Epithelial cell of prostate (primary cell): Measurements from ENCODE around the gene LSM12.
"Not testable (repeated sequence)": the region's sequence is repeated elsewhere in the genome, so short reads cannot be mapped to it uniquely, and the experiment has no call there.

Experiments
- DNase-seq: peaks from one replicate; pipeline ENCODE4 v3.0.0-alpha.2; 2011; ENCODE audit warnings: low read depth, low spot score
- H3K27ac ChIP-seq: fragments of 450-650 bp; 2 replicates; pipeline ENCODE4 v1.5.1; 2017; ENCODE audit warnings: mild to moderate bottlenecking

Gene LSM12

GRCh38 chr17:44049294-44050060 is 17.0 kb downstream of the LSM12 start:
- H3K27ac ChIP-seq = no peak overlapping the region
- no peak for DNase-seq

GRCh38 chr17:44046893-44047292 is 19.6 kb downstream of the LSM12 start:
- H3K27ac ChIP-seq, DNase-seq: not testable (repeated sequence)

- no peak overlapping the region for H3K27ac ChIP-seq
- DNase-seq = no peak
These were observed 21.0 kb downstream of the LSM12 start for GRCh38 chr17:44045486-44045885.

- no peak for DNase-seq
- peak overlapping the region; percentile 2 for H3K27ac ChIP-seq
These were observed 22.4 kb downstream of the LSM12 start for GRCh38 chr17:44044071-44044470.

GRCh38 chr17:44043272-44043696 is 23.2 kb downstream of the LSM12 start:
- no peak for DNase-seq
- H3K27ac ChIP-seq = peak overlapping the region; percentile 2

GRCh38 chr17:44039829-44040635 is 26.4 kb downstream of the LSM12 start:
- DNase-seq = peak; percentile 27
- peak overlapping the region; percentile 53 for H3K27ac ChIP-seq

- H3K27ac ChIP-seq = no peak overlapping the region
- no peak for DNase-seq
These were observed 27.9 kb downstream of the LSM12 start for GRCh38 chr17:44038604-44039011.

- no peak for DNase-seq
- no peak overlapping the region for H3K27ac ChIP-seq
These were observed 29.0 kb downstream of the LSM12 start for GRCh38 chr17:44037471-44037870.

GRCh38 chr17:44034688-44035087 is 31.8 kb downstream of the LSM12 start:
- not testable (repeated sequence) for DNase-seq

GRCh38 chr17:44033861-44034408 is 32.5 kb downstream of the LSM12 start:
- DNase-seq = no peak
- H3K27ac ChIP-seq = no peak overlapping the region

More at GRCh38 chr17:44034688-44035087, 31.8 kb downstream of the LSM12 start:
- not testable (repeated sequence) for H3K27ac ChIP-seq

- H3K27ac ChIP-seq = no peak overlapping the region
- DNase-seq = no peak
These were observed 36.0 kb downstream of the LSM12 start for GRCh38 chr17:44030482-44030881.

GRCh38 chr17:44029736-44030135 is 36.7 kb downstream of the LSM12 start:
- no peak overlapping the region for H3K27ac ChIP-seq
- no peak for DNase-seq

GRCh38 chr17:44024853-44025252 is 41.6 kb downstream of the LSM12 start:
- no peak overlapping the region for H3K27ac ChIP-seq
- no peak for DNase-seq

GRCh38 chr17:44024271-44024663 is 42.2 kb downstream of the LSM12 start:
- no peak for DNase-seq
- H3K27ac ChIP-seq = no peak overlapping the region

GRCh38 chr17:44023545-44024270 is 42.8 kb downstream of the LSM12 start:
- H3K27ac ChIP-seq = no peak overlapping the region
- DNase-seq = no peak

GRCh38 chr17:44022246-44022645 is 44.2 kb downstream of the LSM12 start:
- H3K27ac ChIP-seq = no peak overlapping the region
- DNase-seq = no peak

- not testable (repeated sequence) for DNase-seq, H3K27ac ChIP-seq
These were observed 45.2 kb downstream of the LSM12 start for GRCh38 chr17:44021227-44021626.

GRCh38 chr17:44014437-44015172 is 51.9 kb downstream of the LSM12 start, which contains the start of gene TMEM101:
TMEM101 (minus strand) TSS chr17:44014963; CDS start chr17:44014952, 11 bp downstream.
- peak; percentile 71 for DNase-seq
- H3K27ac ChIP-seq = peak within 1 kb of the TSS; percentile 54

- DNase-seq = no peak
- H3K27ac ChIP-seq = peak overlapping the region; percentile 54
These were observed 52.4 kb downstream of the LSM12 start for GRCh38 chr17:44014133-44014436.

- no peak overlapping the region for H3K27ac ChIP-seq
- no peak for DNase-seq
These were observed 53.6 kb downstream of the LSM12 start for GRCh38 chr17:44012874-44013273.
